Activated CD4-positive, alpha-beta T cell treated with anti-CD3 and anti-CD28 coated beads for 24 hours (primary cell): ENCODE results near the gene SLIT3.

Experiments used
- DNase-seq, 2 donors: peaks; one replicate each; pipeline ENCODE4 v3.0.0-alpha.2; 2020; ENCODE audit warnings: low read depth in 2 of 2

The SLIT3 gene

DNA sequence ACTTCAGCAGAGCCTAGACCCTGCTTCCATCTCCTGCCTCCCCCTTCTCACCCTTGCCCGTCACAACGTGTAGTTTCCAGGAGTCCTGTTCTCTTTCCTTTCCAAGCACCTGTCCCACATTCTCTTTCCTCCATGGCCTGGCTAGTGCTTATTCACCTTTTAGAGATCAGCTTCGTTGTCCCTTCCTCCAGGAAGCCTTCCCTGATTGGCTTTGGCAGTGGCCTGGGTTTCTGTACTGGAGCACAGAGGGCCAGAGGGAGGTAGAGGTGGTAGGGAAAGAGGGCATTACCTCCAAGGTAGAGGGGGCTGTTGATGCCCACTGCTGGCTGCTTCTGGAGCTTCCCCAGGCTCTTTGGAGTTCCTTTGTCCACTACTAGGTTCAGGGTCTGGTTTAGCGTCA lies 628.1 kb downstream of the SLIT3 start:
- DNase-seq = no peak

DNA sequence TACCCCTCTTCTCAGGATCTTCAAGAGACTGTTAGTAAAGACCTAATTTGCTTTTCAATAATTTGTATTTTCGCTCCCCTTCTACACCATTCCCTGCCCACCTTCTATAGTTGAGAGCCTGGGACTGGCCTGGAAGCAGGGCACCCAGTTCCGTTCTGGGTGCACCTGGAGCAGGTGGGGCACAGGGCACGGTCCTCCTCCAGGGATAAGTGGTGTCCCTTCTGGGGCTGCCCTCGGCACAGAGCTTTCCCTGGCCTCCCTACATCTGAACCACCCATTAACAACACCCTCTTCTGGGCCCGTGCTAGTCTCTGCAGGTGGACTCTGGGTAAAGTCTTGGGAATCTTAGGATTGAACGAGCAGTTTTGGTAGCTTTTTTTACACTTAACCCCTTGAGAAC lies 628.9 kb downstream of the SLIT3 start:
- no peak for DNase-seq

DNA sequence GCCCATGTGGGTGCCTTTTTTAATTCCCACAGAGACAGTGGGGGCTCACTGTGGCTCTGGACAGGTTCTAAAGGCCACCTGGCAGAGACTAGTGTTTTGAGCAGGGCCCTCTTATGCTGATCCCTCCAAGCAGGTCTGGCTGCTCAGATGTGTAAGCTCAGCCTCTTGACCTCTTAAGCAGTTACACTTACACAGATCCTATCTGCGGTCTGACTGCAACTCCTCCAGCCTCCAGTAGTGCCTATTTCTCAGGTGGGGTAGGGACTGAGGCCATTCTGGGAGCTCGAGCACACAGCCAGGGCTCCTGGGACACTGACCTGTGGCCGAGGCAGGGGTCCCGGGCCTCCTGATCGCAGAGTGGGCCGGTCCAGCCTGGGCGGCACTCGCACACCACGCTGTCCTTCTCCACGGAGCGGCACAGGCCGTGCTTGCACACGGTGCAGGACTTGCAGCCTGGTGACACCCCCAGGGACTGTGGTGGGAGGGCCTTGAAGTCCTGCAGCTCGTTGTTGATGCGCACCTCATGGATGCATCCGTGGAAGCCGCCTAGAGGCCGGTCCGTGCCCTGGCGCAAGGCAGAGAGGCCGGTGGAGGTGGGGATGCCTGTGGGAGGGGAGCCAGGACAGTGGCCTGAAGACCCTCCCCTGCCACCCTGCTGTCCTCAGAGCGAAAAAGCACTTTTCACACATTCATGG lies 629.9 kb downstream of the SLIT3 start:
- no peak for DNase-seq

DNA sequence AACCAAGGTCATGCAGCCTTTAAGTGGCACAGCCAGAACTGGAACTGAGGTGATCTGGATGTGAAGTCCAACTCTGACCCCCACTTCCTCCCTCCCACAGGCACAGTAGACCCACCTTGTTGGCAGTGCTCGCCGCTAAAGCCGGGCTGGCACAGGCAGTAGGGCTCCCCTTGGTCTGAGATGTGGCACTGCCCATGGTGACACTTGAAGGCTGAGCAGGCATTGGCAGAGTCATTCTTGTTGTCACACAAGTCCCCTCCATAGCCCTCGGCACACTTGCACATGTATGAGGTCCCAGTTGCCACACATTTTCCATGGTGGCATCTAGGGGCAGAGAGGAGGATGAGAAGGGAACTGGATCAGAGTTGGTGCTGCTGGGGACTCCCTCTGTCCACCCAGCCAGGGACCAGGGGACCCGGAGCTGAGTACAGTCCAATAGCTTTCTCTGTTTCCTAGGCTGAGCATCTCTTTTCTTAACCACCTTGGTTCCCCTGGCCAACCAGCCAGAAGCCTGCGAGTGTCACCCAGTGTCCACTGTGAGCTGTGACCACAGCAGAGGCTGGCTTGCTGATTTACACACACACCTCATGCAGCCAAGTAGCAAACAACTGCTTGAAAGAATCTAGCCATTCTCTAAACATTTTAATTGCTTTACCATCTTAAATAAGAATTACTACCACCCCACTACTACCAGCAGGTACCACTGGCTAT lies 631.1 kb downstream of the SLIT3 start:
- DNase-seq = no peak

DNA sequence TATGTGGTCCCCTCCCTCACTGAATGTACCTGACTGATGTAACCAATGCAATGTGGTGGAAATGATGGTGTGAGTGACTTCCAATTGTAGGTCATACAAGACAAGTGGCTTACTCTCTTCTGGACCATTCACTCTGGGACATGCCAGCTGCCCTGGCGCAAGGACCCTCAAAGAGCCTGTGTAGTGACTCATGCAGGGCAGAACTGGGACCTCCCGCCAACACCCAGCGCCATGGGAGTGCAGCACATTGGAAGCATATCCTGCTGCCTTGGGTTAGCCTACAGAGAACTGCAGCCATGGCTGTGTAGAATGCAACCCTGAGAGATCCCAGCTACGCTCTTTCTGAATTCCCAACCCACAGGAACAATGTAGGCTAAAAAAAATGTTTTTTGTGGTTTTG lies 631.8 kb downstream of the SLIT3 start:
- no peak for DNase-seq

DNA sequence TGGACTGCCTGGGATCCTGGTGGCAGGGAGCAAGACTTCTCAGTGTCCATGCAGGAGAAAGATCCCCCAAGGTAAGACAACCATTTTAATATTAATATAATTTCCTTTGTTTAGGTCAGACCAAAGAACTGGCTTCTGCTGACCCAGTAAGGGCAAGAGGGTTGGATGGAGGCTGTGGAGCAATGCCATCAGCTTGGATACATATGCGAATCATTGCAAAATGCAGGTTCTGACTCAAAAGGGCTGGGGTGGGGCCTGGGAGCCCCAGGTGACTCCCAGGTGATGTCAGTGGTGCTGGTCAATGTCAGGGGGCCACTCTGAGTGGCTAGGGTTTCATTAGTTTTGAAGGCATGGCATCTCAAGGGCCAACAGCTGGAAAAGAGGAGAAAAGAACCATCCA lies 632.9 kb downstream of the SLIT3 start:
- no peak for DNase-seq

DNA sequence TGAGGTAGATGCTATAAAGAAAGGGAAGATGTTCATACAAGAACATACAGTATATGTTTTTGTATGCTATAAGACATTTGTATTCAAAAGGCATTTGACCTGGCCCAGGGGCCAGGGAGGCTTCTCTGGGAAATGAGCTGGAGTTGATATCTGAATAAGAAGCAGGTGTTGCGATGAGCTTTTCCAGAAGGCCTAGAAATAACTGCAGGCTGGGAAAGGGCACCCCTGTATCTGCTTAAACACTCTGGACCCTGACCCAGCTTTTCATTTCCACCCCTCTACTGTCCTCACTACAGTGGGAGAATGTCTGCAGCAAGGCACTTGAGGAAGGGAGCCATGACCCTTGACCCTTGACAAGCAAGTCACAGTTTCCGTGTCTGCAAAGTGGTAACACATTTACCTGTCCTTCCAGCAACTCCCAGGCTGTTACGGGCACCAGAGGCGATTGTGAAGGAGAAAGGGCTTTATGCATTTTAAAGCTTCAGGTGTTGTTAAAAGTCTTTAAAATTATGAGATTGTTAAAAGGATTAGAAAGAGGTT lies 633.6 kb downstream of the SLIT3 start:
- no peak for DNase-seq

DNA sequence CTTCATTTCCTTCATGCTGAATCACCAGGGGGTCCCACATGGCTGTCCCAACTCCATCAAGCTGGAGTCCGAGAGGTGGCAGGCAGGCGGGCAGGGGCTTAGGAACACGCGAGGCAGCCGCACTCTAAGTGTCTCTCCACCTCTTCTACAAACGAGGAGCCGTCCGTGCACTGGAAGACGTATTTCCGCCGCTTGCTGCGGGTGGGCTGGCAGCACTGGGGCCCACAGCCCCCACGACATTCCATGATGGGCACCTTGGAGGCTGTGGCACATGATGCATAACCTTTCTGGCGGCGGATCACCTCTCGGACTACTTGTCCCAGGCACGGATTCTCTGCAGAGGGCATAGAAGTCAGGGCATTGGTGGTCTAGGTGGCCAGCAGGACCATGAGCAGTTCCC lies 634.6 kb downstream of the SLIT3 start:
- no peak for DNase-seq

DNA sequence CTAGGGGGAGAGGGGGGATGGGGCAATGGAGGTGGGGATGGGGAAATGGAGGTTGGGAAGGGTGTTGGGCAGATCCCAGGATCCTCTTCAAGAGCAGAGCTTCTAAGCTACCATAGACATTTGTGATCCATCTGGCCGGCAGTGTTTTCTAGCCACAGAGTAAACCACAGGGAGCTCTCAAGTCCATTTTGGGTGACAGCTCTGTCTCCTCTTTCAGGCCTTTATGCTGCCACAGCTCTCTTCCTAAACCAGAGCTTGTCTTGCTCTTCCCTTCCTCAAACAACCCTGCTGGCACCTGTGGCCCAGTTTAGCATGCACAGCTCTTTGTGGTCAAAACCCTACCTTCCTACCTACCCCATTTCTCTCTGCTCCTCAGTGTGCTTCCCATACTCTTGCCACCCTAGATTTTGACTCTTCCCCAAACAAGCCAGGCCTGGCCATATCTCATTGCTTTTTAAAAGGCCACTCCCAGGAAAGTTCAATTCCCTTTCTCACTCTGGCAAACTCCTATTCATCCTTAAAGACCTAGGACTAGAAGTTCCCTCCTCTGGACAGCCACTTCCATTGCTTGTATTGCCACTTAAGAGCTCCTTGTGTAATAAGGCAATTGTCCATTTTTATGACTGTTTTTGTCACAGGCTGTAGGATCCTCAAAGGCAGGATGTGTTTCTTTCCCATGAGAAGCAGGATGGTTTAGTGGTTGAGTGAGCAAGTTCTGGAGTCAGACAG lies 637.5 kb downstream of the SLIT3 start:
- no peak for DNase-seq

DNA sequence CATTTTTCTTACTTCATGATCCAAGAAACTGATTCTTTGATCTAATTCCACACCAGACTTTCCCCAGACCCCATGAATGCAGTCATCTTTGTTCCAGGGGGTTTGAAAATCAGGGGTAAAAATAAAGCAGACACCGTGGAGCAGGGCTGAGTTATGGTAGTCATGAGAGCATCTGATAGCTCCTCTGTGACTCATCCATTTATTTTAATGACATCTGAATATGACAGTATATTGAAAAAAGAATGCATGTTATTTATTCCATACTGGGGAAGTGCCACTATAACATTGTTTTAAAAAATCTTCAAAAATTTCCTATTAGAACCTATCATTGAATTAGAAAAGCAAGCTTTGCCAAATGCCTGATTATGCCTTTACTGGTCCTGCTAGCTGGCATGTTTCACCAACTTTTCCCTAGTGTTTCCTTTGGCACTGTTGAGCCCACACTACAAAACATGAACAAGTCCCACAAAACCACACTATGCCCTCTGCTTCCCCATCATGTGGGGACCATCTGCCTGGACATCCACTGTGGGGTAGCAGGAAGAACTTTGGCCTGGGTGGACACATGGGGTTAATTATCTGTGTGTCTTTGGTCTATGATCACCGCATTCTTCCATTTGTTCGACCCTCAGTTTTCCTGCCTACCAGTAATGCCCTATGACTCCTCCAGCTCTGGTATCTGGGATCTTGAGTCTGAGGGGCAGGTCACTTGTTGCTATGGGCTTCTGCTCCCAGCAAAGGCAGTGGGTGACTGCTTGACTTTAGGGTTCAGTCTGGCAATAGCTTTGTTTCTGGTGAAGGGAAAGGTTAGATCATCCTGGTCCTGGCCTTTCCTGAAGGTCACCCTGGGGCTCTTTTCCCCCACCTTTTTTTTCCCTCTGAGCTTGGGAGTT lies 639.1 kb downstream of the SLIT3 start:
- DNase-seq = no peak

DNA sequence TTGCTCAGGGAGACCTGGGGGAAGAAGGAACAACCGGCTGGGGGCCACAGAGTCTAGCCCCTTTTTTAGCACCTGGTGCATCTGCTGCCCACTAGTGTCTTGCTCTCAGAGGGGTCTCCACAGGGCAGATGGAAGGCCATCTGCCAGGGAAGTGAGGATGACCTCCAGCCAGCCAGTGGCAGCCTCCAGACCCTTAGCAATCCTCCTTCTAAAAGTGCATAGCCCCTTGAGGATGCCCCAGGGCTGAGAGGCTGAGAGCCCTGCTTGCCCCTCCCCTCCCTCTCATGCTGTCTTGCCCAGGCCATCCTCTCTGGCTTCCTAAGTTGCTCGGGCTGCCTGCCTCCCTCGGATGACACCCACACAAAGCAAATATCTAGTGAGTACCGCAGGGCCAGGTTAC lies 640.2 kb downstream of the SLIT3 start:
- no peak for DNase-seq

DNA sequence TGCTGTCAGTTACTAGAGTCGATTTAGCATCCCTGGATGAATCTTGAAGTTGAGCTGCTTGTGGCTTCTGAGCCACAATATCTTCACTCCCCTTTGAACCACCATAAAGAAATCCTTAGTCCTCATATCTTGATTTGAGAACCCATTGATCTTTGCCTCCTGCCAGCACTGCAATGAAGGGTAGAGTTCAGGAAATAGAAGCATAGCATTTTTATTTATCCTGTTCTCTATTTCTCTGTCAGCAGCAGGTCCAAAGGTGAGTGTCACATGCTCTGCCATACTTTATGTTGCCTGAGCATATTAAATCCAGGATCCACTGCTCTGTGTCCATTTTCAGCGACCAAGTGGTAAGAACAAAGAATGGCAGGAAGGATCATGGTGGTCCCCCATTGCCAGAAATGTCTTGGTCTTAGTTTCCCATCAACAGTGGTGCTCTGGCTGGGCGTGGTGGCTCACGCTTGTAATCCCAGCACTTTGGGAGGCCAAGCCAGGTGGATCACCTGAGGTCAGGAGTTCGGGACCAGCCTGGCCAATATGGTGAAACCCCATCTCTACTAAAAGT lies 641.6 kb downstream of the SLIT3 start:
- DNase-seq = no peak

DNA sequence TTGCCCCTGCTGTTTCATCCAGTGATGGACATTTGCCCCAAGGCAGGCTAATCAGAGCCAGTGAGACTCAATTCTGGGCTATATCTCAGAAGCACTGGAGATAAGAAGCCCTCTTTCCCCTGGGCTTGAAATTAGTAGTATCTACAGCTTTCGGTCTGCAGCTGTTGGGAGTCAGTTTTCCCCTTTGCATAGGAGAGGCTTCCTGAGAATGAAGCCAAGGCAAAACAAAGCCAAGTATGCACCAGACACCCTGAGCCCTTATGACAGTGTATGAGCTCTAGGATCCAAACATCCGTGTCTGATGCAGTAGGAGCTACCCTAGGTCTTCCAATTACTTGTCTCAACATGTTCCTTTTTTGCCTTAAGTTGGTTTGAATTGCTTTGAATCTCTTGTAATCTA lies 642.5 kb downstream of the SLIT3 start:
- no peak for DNase-seq

DNA sequence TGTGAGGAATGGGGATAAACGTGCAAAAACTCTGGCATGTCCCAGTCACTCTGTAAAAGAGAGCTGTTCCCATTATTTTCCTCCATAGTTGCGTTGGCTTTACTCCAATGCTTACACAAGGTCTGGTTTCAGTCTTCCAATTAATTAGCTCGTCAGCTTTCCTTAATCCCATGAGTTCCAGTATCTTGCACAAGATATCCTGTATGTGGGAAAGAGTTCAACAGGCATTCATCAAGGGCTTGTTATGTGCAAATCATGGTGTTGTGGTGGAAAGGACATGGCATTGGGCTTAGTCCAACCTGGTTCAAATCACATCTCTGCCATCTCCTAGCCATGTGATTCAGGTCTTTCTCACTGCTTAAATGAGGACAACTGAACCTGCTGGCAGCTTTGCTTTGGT lies 644.3 kb downstream of the SLIT3 start:
- no peak for DNase-seq

DNA sequence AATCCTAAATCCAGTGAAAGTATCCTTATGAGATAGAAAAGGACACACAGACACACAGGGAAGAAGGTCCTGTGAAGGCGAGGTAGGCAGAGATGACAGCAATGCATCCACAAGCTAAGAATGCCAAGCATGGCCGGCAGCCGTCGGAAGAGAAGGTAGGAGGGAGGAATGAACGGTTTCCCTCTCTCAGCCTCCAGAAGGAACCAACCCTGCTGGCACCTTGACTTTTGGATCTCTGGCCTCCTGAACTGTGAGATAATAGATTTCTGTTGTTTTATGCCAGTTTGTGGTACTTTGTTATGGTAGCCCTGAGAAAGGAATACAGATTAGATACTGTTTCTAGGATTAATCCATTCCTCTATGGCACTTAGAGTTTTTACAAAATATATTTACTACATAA lies 645.6 kb downstream of the SLIT3 start:
- no peak for DNase-seq

DNA sequence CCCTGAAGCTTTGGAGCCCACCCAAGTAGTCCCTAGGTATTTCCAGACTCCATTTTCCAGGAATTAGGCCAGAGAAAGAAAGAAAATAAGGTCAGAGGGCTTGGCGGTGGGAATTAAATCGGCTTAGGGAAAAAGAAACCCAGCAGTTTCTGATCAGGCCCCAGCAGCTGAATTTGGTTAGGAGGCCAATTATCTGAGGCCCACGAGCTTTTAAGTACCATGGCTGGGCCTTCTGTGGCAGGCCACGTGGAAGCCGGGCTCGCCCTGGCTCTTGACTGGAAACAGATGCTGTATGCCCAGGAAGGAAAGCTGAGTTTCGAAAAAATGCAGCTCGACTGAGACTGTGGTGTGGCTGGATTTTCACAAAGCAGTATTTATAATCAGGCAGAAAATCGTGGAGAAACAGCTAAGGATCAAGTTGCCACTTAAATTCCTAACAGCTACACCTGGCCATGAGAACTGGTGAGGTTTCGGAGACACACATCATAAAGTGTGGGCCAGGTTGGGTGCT lies 646.7 kb downstream of the SLIT3 start:
- no peak for DNase-seq

DNA sequence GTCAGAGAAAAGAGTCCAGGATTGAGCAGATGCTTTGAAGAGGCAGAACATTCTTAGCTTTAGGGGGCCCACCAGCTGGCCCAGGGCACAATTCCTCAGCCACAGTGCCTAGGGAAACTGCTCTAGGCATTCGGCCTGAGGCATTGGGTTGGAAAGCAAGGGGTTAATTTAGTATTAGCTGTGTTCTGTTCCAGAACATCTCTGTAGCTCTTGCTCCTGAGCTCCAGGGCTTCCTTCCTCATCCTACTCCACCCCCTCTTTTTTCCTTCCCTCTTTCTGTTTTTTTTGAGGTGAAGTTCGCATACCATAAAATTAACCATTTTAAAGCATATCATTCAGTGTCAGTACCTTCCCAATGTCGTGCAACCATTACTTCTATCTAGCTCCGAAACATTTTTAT lies 647.3 kb downstream of the SLIT3 start:
- no peak for DNase-seq

DNA sequence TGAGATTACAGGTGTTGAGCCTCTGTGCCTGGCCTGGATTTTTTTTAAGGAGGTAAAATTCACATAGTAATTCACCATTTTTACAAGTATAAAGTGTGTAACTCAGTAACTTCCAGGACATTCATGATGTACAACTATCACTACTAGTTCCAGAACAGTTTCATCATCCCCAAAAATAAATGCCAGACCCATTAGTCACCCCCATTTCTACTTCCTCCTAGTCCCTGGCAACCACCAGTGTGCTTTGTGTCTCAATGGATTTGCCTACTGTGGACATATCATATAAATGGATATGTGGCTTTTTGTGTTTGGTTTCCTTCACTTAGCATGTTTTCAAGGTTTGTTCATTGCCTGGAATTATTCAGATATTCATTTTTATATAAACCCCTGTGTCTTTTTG lies 649.3 kb downstream of the SLIT3 start:
- no peak for DNase-seq

DNA sequence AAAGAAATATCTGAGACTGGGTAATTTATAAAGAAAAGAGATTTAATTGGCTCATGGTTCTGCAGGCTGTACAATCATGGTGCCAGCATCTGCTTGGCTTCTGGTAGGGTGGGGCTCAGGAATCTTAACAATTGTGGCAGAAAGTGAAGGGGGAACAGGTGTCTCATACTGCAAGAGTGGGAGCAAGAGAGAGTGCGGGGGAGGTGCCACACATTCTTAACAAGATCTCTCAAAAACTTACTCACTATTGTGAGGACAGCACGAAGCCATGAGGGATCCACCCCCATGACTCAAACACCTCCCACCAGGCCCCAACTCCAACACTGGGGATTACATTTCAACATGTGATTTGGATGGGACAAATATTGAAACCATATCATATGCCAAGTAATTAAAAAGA lies 651.6 kb downstream of the SLIT3 start:
- DNase-seq = no peak

DNA sequence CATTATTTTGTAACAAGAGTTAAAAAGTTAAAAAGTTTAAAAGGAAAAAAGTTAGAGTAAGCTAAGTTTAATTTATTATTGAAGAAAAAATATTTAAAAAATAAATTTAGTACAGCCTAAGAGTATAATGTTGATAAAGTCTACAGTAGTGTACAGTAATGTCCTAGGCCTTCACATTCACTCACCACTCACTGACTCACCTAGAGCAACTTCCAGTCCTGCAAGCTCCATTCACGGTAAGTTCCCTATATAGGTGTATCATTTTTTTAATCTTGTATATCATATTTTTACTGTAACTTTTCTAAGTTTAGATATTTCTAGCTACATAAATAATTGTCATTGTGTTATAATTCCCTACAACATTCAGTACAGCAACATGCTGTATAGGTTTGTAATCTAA lies 652.4 kb downstream of the SLIT3 start:
- no peak for DNase-seq

DNA sequence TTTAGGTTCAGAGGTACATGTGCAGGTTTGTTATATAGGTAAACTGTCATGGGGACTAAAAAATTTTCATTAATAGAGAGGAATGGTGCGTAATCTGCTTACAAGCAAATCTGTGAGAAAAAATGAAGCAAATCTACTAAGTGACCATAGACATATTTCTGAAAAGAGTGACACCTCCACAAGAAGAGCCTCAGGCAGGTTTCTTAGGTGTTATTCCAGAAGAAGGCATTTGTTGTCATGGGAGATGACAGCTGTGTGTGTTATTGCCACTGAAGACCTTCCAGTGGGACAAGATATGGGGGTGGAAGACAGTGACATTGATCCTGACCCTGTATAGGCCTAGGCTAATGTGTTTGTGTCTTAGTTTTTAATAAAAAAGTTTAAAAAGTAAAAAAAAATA lies 652.9 kb downstream of the SLIT3 start:
- no peak for DNase-seq
